Measurements from ENCODE around the gene KCNK7. TPM values are rescaled to one million over a fixed set of nuclear protein-coding genes. Genes with fewer than 3 reads are reported as not detected.

KCNK7 gene
- total RNA-seq, 4 donors from 2014 or later, result 1.5 to 3.5 (median 2.5) TPM; not detected in 1

- H3K36me3 ChIP-seq, result peaks cover 0 to 13% (median 0%) of the 10 kb centered on the region in 3 donors
- TF ChIP-seq, protein P1, sequence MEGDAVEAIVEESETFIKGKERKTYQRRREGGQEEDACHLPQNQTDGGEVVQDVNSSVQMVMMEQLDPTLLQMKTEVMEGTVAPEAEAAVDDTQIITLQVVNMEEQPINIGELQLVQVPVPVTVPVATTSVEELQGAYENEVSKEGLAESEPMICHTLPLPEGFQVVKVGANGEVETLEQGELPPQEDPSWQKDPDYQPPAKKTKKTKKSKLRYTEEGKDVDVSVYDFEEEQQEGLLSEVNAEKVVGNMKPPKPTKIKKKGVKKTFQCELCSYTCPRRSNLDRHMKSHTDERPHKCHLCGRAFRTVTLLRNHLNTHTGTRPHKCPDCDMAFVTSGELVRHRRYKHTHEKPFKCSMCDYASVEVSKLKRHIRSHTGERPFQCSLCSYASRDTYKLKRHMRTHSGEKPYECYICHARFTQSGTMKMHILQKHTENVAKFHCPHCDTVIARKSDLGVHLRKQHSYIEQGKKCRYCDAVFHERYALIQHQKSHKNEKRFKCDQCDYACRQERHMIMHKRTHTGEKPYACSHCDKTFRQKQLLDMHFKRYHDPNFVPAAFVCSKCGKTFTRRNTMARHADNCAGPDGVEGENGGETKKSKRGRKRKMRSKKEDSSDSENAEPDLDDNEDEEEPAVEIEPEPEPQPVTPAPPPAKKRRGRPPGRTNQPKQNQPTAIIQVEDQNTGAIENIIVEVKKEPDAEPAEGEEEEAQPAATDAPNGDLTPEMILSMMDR (IDR thresholded peaks at IDR 0.05), result no peak
- peak; percentile 66 to 81 for TF ChIP-seq POLR2A (IDR thresholded peaks at IDR 0.05)
- peaks cover 3 to 17% (median 12%) of the 10 kb centered on the region in 4 donors for H3K4me1 ChIP-seq
- no peaks in the 10 kb centered on the region for H3K9me3 ChIP-seq
- H3K4me3 ChIP-seq, result peak overlapping the region; percentile 29 to 60 (median 44)
- H3K27me3 ChIP-seq, result no peaks in the 10 kb centered on the region
- peak overlapping the region; percentile 77 to 89 (median 82) for H3K27ac ChIP-seq
- peak; percentile 99 to 100 (median 100) for DNase-seq
Observed at GRCh38 chr11:65546217-65546958, 49.2 kb downstream of the KCNK7 start.

- Histone ChIP-seq H3K27ac (peak overlapping the region; percentile 77 to 89 (median 82)), H3K27me3 (no peaks in the 10 kb centered on the region), H3K4me1 (peaks cover 5 to 23% (median 15%) of the 10 kb centered on the region in 4 donors), H3K9me3 (no peaks in the 10 kb centered on the region), H3K4me3 (peak overlapping the region in 3 of 4 donors; percentile 29 to 60 (median 59)), H3K36me3 (peaks cover 0 to 13% (median 0%) of the 10 kb centered on the region in 3 donors)
- DNase-seq, result peak in 1 of 3 donors; percentile 51
- TF ChIP-seq, protein P1 (IDR thresholded peaks at IDR 0.05), result no peak
- no peak for TF ChIP-seq POLR2A (IDR thresholded peaks at IDR 0.05)
Observed at GRCh38 chr11:65545853-65546216, 49.8 kb downstream of the KCNK7 start.

Small RNAs within 50 kb of the gene (small RNA-seq; reads per million reads assigned to genes)
- gene AP001362.1 (0 reads per million in 2 donors), gene MIR4690 (0 reads per million in 2 donors)

Other genes with a start within 250 kb of the KCNK7 start
- 10 to 100 TPM in 1 of 4 donors, 1 to 10 TPM in 3; 3.3 to 11.7 (median 7.7) TPM for gene TIGD3, start 241.0 kb downstream of the KCNK7 start, total RNA-seq
- gene SLC25A45, start 213.2 kb downstream of the KCNK7 start, total RNA-seq, result 10 to 100 TPM; 23.3 to 50.6 (median 40.2) TPM
- gene FRMD8, start 209.2 kb downstream of the KCNK7 start, total RNA-seq, result 100 to 1,000 TPM in 2 of 4 donors, 10 to 100 TPM in 2; 51.2 to 115 (median 102) TPM
- gene NEAT1, start 173.0 kb downstream of the KCNK7 start, total RNA-seq, result 1,000 to 10,000 TPM in 2 of 4 donors, 100 to 1,000 TPM in 2; 705 to 1,411 (median 1,064) TPM
- gene MALAT1, start 96.8 kb downstream of the KCNK7 start, total RNA-seq, result over 10,000 TPM; 10,683 to 28,425 (median 19,356) TPM
- 10 to 100 TPM; 73.4 to 88.1 (median 79.0) TPM for gene SCYL1, start 70.7 kb downstream of the KCNK7 start, total RNA-seq
- gene LTBP3, start 37.4 kb downstream of the KCNK7 start, total RNA-seq, result 100 to 1,000 TPM in 1 of 4 donors, 10 to 100 TPM in 3; 42.0 to 150 (median 88.3) TPM
- 10 to 100 TPM; 16.5 to 25.7 (median 25.4) TPM for gene ZNRD2, start 25.3 kb downstream of the KCNK7 start, total RNA-seq
- 10 to 100 TPM; 30.8 to 44.6 (median 32.4) TPM for gene FAM89B, start 23.3 kb downstream of the KCNK7 start, total RNA-seq
- gene EHBP1L1, start 19.7 kb downstream of the KCNK7 start, total RNA-seq, result 100 to 1,000 TPM in 3 of 4 donors, 10 to 100 TPM in 1; 65.2 to 163 (median 121) TPM
- gene MAP3K11, start 18.4 kb upstream of the KCNK7 start, total RNA-seq, result 100 to 1,000 TPM; 106 to 209 (median 150) TPM
- 100 to 1,000 TPM in 1 of 4 donors, 10 to 100 TPM in 3; 60.2 to 106 (median 81.3) TPM for gene PCNX3, start 20.0 kb upstream of the KCNK7 start, total RNA-seq
- 10 to 100 TPM; 18.0 to 48.7 (median 24.7) TPM for gene SIPA1, start 42.3 kb upstream of the KCNK7 start, total RNA-seq
- 10 to 100 TPM; 46.6 to 86.9 (median 59.7) TPM for gene RELA, start 67.1 kb upstream of the KCNK7 start, total RNA-seq
- 100 to 1,000 TPM in 1 of 4 donors, 10 to 100 TPM in 3; 55.9 to 137 (median 80.3) TPM for gene KAT5, start 116.5 kb upstream of the KCNK7 start, total RNA-seq
- gene RNASEH2C, start 125.0 kb upstream of the KCNK7 start, total RNA-seq, result 10 to 100 TPM; 27.2 to 98.2 (median 35.4) TPM
- gene AP5B1, start 185.2 kb upstream of the KCNK7 start, total RNA-seq, result 10 to 100 TPM; 14.9 to 35.8 (median 35.0) TPM
- 10 to 100 TPM; 14.9 to 33.2 (median 29.8) TPM for gene OVOL1, start 191.3 kb upstream of the KCNK7 start, total RNA-seq
- gene SNX32, start 238.2 kb upstream of the KCNK7 start, total RNA-seq, result 1 to 10 TPM in 3 of 4 donors, not detected in 1; 1.7 to 6.7 (median 6.4) TPM

Measured in Peyer's patch (tissue), 4 donors.